GM18858 (cell line): Measurements from ENCODE around the gene YARS1.
"Not testable (repeated sequence)": the region's sequence is repeated elsewhere in the genome, so short reads cannot be mapped to it uniquely, and the experiment has no call there.

Experiments used
- ATAC-seq: cut with Tn5 transposase; IDR thresholded peaks from one replicate; pipeline ENCODE4 v1.9.1; 2021; ENCODE audit not compliant: unreplicated experiment

The YARS1 gene

DNA sequence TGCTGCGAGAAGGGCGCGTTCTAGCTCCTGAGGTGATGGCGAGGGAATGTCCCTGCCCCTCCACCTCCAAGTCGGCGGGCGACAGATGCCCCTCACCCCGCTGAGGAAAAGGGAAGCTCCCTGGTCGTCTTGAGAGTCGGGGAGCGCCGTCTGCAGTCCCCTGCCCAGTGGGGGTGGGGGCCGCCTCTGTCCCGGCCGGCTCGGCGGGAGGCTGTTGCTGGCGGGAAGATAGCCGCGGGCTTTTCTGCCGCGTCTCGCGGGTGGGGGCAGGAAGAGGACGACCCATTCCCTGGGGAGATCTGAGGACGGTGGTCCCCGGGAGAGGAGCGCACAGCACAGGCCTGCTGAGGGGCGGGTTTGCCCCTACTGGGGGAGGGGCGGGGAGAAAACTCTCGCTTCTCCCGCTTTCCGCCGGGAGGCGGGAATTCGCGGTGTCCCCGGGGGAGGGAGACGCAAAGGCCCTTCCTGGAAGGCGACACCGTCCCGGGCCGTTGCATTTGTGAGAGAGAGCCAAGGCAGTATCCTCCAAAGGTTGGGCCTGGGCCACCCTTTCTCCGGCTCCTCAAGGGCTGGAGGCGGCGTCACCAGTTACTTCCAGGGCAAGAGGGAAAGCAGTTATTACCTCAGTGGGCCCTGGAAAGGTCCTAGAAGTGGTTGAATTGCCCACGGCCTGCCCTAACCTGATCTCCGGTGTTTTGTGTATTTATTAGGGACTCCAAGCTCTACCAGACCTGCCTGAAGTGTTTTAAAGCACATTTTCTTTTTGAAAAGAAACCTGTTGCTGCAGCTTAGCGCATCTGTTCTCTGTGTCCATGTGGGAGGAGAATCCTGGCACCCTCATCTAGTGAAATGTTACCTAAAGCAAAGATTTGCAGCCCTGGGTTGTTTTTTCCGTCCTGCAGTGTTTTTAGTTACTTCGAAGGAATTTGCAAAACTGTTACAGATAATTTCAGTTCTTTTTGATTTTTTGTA is 943 bp upstream of the YARS1 start:
- no peak for ATAC-seq

DNA sequence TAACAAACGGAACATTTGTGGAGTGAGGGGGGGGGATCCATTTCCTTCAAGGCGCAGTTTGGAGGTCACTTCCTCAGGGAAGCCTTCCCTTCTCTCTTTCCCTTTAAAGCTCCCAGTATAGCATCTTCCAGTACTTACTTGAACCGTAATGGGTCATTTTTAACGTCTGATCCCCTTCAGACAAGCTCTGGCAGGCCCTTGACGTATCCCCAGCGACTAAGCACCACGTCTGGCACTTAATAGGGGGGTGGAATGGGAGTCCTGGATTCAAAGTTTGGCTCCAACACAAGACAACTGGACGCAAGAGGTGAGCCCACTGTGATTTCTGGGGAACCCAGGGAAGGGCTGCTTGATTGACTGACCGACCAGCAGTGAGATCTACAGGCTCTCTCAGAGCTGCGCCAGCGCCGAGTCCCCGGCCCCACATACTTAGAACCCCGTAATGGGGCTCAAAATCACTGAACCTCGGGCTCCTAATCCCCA is 441 bp downstream of the YARS1 start:
- ATAC-seq, result no peak

DNA sequence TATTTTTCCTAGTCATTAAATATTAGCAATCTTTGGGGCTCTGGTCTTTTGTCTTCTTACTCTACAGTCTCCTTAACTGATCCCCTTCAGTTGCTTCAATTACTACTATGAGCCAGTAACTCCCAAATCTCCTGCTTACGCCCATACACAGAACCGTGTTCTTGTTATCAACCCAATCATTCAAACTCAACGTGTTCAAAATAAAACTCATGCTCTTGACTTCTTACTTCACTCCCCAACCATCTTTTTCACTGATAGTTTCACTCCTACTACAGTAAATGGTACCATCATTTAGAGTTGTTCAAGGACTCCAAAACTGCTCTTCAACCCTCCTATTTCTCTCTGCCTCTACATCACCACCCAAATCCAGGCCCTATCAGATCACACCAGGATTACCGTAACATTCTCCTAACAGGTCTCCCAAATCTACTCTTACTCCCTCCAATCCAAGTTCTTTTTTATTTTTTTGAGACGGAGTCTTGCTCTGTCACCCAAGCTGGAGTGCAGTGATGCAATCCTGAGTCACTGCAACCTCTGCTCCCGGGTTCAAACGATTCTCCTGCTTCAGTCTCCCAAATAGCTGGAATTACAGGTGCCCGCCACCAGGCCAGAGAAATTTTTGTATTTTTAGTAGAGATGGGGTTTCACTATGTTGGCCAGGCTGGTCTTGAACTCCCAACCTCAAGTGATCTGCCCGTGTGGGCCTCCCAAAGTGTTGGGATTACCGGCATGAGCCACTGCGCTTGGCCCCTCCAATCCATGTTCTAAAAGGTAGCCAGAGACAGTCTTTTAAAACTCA is 3.0 kb downstream of the YARS1 start:
- ATAC-seq, result no peak

DNA sequence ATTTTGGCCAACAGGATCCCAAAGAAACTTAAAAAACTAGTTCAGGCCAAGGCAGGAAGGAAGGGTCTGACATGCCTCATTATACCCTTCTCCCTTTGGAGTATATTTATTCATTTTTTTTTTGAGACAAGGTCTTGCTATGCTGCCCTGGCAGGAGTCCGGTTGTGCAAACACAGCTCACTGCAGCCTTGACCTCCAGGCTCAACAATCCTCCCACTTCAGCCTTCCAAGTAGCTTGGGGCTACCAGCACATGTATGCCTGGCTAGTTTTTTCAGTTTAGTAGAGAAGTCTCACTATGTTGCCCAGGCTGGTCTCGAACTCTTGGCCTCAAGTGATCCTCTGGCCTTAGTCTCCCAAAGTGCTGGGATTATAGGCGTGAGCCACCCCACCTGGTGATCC is 5.2 kb downstream of the YARS1 start:
- ATAC-seq, result no peak

DNA sequence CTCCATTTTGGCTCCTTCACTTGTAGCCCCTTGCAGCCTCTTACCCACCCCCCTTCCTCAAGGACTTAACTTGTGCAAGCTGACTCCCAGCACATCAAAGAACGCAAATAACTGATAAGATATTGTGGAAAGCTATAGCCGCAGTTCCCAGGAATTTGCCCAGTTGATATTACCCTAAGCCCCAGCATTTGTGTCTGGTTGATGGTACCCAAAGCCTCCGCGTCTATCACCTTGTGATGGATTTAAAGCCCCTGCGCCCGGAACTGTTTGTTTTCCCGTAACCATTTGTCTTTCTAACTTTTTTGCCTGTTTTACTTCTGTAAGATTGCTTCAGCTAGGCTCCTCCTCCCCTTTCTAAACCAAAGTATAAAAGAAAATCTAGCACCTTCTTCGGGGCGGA is 5.9 kb downstream of the YARS1 start:
- ATAC-seq, result no peak

DNA sequence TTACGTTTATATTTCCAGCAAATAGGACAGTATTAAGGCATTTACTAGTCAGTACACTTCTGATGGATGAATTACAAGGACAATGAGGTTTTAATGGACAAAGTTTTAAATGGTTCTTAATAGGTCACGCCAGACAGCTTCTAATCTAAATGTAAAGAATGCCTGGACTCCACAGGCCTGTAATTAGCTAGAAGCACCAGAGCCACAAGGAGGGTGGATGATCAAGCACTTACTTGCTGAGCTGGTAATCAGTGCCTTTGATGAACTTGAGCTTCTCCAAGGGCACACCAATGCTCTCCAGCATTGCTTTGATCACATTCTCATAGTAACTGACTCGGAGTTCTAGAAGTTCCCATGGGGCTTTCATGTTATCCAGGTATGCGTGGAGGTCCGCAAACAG is 6.8 kb downstream of the YARS1 start:
- ATAC-seq, result no peak

DNA sequence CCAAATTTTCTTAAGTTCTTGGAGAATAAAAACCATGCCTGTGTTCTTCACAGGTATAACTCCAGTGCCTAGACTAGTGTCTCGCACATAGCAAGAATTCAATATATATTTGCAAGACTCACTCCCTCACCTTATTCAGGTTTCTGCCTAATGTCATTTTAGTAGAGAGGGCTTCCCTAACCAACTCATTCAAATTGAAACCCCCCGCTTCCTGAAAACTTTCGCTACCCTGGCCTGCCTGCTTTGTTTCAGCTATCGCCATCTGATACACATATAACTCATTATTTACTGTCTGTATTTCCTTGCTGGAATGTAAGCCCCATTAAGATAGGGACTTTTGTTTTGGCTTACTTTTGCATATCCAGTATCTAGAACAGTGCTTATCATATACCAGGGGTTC is 8.6 kb downstream of the YARS1 start:
- ATAC-seq, result no peak

DNA sequence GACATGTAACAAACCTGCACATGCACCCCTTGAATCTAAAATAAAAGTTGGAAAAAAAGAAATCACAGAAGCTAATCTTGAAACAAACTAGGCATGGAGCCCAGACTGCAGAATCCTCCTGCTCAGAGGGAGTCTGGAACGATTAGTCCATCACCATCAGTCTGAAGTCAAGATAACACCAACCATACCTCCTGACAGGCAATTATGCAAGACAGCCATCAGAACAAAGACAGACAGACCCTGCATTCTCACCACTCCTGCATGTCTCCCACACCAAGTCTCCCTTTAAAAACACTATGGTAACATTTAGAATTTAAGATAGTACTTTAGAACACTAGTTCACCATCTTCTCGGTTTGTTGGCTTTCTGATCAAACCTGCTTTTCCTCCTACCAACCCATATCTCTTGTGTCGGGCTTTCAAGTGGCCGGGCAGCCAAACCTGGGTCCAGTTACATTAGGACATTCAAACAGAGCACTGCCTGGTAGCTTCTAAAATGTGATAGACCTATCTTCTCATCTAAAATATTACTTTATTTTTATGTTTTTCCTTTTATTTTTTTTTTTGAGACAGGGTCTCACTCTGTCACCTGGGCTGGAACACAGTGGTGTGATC is 10.1 kb downstream of the YARS1 start:
- no peak for ATAC-seq

DNA sequence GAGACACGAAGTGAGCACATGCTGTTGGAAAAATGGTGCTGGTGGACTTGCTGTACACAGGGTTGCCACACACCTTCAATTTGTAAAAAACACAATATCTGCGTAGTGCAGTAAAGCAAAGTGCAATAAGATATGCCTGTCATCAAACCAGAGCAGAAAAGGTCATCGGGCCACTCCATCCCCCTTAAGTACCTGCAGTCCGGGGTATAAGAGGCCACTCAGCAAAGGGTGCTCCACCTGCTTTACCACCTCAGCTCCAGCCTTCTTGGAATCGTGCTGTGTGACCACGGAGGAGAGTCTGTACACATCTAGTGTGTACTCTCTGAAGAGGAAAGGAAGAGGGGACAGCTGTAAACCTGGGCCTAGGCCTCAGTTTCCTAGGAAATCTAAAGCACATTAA is 10.9 kb downstream of the YARS1 start:
- no peak for ATAC-seq

DNA sequence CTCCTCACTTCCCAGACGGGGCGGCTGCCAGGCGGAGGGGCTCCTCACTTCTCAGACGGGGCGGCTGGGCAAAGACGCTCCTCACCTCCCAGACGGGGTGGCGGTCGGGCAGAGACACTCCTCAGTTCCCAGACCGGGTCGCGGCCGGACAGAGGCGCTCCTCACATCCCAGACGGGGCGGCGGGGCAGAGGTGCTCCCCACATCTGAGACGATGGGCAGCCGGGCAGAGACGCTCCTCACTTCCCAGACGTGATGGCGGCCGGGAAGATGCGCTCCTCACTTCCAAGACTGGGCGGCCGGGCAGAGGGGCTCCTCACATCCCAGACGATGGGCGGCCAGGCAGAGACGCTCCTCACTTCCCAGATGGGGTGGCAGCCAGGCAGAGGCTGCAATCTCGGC is 12.7 kb downstream of the YARS1 start:
- not testable (repeated sequence) for ATAC-seq

DNA sequence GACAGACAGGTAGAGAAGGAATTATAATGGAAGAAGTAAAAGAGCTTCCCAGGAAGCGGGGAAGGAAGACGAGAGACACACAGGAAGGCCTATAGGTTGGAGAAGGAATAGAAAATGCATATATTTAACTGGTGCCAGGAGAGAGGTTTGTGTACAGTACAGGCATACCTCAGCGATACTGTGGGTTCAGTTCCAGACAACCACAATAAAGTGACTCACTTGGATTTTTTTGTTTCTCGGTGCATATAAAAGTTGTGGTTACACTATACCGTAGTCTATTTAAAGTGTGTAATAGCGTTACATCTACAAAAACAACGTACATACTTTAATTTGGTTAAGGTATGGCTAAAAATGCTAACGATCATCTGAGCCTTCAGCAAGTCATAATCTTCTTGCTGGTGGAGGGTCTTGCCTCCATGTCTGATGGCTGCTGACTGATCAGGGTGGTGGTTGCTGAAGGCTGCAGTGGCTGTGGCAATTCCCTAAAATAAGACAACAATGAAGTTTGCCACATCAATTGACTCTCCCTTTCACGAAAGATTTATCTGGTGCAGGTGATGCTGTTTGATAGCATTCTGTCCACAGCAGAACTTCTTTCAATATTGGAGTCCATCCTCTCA is 16.0 kb downstream of the YARS1 start:
- ATAC-seq, result no peak

DNA sequence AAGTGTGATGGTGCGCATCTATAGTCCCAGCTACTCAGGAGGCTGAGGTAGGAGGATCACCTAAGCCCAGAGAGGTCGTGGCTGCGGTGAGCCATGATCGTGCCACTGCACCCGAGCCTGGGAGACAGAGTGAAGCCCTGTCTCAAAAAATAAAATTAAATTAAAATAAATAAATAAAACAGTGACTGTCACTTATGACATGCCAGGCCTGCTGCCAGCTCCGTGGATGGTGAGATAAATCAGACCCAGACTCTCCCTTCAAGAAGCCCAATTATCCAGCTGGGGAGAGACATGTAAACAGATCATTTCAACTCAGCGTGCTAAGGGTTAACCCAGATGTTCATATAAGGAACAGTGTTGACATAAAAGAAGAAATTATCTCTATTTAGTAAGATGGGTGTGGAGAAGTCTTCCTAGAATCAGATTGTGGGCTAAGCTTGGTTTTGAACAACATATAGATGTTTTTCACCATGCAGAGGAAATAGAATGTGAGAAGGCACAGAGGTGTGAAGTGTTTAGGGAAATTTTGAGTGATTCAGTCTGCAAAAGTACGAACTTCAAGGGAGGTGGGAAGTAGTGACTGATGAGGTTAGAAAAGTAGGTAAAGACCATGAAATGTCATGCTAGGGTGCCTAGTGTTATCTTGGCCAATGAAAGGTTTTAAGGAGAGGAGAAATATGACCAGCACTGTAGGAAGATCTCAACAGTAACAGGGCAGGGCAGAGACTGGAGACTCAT is 18.3 kb downstream of the YARS1 start:
- no peak for ATAC-seq

DNA sequence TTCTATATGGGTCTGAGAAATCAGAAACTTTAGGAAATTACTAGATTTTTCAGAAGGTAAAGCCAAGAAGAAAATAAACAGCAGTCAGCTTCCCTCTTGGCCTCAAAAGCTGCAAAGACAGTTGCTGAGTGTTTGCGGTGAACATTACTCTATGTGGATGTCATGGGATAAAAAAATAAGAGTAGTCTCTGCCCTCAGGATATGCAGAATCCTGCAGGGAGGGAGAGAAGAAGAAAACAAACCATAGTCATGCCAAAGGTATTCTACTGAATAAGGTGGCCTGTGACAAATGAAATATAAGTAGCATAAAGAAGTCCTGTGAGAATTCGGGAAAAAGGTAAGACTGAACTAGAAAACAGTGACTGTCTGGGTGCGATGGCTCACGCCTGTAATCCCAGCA is 19.0 kb downstream of the YARS1 start:
- ATAC-seq, result no peak

DNA sequence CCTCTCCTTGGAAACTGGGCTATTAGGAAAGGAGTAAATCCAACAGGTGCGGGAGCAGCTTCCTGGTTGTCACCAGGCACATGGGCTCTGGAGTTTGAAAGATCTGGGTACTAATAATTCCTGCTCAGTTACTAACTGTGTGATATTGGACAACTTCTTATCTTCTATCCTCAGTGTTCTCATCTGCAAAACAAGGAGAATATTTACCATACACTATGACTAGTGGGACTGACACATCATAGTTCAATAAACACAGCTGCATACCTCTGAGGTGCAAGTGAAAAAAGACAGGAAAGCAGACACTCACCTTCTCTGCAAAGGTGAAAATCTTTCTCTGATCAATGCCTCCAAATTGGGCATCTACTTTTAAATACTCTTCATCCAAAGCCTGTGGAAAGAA is 19.7 kb downstream of the YARS1 start:
- no peak for ATAC-seq

DNA sequence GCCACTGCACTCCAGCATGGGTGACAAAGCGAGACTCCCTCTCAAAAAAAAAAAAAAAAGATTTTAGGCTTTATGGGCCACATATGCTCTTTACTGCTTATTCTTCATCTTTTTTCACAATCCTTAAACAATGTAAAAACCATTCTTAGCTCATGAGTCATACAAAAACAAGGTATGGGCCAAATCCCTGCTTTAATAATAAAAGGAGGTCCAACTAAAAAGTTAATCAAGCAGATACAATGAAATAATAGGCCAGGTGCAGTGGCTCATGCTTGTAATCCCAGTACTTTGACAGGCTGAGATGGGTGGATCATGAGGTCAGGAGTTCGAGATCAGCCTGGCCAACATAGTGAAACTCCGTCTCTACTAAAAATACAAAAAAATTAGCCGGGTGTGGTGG is 21.4 kb downstream of the YARS1 start:
- not testable (repeated sequence) for ATAC-seq

DNA sequence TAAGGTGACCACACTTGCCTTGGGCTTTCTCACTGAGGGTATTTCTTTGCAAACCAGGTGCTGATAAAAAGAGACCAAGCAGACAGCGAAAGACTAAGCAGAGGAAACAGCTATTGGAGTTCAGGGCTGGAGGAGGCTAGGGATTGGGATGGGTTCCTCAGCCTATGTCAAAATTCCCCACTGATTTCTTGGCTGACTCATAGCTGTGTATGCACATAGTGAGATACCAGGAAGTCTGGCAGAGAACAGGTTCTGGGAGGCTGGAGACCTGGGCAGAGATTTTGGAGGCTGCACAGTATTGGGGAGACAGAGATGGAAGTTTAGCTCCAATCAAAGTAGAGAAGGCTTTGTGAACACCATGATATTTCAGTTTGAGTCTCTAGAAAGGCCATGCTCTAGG is 25.3 kb downstream of the YARS1 start:
- ATAC-seq, result no peak

DNA sequence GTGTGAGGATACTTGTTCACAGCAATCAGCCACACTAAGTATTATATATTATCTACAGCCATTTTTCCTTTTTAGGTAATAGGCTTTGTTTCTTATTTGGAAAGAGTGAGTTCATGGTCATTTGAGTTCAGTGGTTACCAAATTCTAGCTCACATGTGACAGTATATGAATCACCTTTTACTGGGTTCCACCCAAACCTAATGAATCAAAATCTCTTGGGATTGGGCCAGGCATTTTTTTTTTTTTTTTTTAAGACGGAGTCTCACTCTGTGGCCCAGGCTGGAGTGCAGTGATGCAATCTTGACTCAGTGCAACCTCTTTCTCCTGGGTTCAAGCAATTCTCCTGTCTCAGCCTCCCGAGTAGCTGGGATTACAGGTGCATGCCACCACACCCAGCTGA is 27.8 kb downstream of the YARS1 start:
- ATAC-seq, result not testable (repeated sequence)

DNA sequence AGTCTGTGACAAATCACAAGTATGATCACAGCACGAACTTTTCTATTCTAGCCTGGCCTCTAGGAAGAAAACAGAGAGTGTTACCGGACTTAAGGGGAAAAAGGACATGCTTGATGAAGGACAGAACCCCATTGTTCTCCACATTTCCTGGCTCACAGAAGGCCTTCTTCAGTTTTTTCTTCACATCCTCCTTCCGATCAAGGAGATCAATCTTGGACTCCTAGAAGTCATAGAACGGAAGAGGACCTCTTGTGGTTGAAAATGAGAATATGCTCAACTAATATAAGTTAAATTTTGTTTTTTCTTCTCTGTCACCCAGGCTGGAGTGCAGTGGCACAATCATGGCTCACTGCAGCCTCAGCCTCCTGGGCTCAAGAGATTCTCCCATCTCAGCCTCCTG is 30.3 kb downstream of the YARS1 start:
- no peak for ATAC-seq

DNA sequence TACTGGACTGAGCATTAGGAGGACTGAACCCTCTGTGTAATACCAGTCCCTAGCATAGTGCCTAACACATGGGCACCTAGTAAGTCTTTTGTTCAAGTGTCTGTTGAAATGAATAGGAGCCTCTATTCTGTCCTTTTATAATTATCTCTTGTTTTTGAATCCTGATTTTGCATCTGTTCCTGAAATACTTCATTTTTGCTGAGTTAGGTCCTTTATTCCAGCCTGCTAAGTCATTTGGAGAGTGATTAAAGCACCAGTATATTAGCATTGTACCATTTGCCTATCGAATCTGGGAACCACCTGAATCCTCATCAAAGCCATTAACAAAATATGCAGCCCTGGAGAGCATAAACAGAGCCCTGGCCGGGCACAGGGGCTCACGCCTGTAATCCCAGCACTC is 32.3 kb downstream of the YARS1 start:
- no peak for ATAC-seq

DNA sequence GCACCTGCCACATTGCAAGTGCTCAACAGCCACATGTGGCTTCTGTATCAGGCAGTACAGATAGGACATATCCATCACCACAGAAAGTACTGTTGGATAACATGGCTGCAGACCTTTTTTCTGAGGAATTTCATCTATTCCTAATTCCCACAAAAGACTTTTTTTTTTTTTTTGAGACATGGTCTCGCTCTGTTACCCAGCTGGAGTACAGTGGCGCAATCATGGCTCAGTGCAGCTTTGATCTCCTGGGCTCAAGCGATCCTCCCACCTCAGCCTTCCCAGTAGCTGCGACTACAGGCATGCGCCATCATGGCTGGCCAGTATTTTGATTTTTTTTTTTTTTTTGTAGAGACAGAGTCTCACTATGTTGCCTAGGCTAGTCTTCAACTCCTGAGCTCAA is 33.3 kb downstream of the YARS1 start:
- no peak for ATAC-seq
